ENCODE measurements around the gene TAS1R3. TPM values are rescaled to one million over a fixed set of nuclear protein-coding genes. Genes with fewer than 3 reads are reported as not detected.

TAS1R3 gene
- polyA plus RNA-seq (ENCODE audit: insufficient read length) = 3.3 TPM

- DNase-seq (ENCODE audit: low read depth) = no peak
Observed at GRCh38 chr1:1331068-1331965, at the start of gene TAS1R3. Gene TAS1R3 (plus strand): TSS chr1:1331280. CDS start chr1:1331346, 66 bp downstream.

GRCh38 chr1:1281533-1282321, 49.4 kb upstream of the TAS1R3 start:
- DNase-seq (ENCODE audit: low read depth) = no peak

GRCh38 chr1:1282998-1283397, 48.1 kb upstream of the TAS1R3 start:
- DNase-seq (ENCODE audit: low read depth) = no peak

- no peak for DNase-seq (ENCODE audit: low read depth)
Observed at GRCh38 chr1:1283821-1284220, 47.3 kb upstream of the TAS1R3 start.

- DNase-seq (ENCODE audit: low read depth) = no peak
Observed at GRCh38 chr1:1284221-1285101, 46.6 kb upstream of the TAS1R3 start.

GRCh38 chr1:1285102-1285571, 45.9 kb upstream of the TAS1R3 start:
- no peak for DNase-seq (ENCODE audit: low read depth)

GRCh38 chr1:1285611-1286311, 45.3 kb upstream of the TAS1R3 start:
- no peak for DNase-seq (ENCODE audit: low read depth)

- no peak for DNase-seq (ENCODE audit: low read depth)
Observed at GRCh38 chr1:1286313-1287261, 44.5 kb upstream of the TAS1R3 start.

- DNase-seq (ENCODE audit: low read depth) = no peak
Observed at GRCh38 chr1:1287288-1288110, 43.6 kb upstream of the TAS1R3 start.

GRCh38 chr1:1290238-1290731, 40.8 kb upstream of the TAS1R3 start:
- DNase-seq (ENCODE audit: low read depth) = no peak

GRCh38 chr1:1291023-1291528, 40.0 kb upstream of the TAS1R3 start:
- no peak for DNase-seq (ENCODE audit: low read depth)

- no peak for DNase-seq (ENCODE audit: low read depth)
Observed at GRCh38 chr1:1291548-1292441, 39.3 kb upstream of the TAS1R3 start.

GRCh38 chr1:1292442-1292779, 38.7 kb upstream of the TAS1R3 start:
- DNase-seq (ENCODE audit: low read depth) = no peak

GRCh38 chr1:1292851-1293250, 38.2 kb upstream of the TAS1R3 start:
- no peak for DNase-seq (ENCODE audit: low read depth)

- no peak for DNase-seq (ENCODE audit: low read depth)
Observed at GRCh38 chr1:1293263-1294249, 37.5 kb upstream of the TAS1R3 start.

- no peak for DNase-seq (ENCODE audit: low read depth)
Observed at GRCh38 chr1:1294250-1294890, 36.7 kb upstream of the TAS1R3 start.

Measured in forelimb muscle (tissue), 1 donor.